Stimulated activated CD4-positive, alpha-beta T cell treated with anti-CD3 and anti-CD28 coated beads, Interleukin-1b, Interleukin-23, amount 100 ng/mL, for 48 hours (primary cell): ENCODE data around the gene FAXDC2.
"Not testable (repeated sequence)": the region's sequence is repeated elsewhere in the genome, so short reads cannot be mapped to it uniquely, and the experiment has no call there.

Source experiments
- DNase-seq: peaks from one replicate; pipeline ENCODE4 v3.0.0-alpha.2; 2020

Gene FAXDC2

DNA sequence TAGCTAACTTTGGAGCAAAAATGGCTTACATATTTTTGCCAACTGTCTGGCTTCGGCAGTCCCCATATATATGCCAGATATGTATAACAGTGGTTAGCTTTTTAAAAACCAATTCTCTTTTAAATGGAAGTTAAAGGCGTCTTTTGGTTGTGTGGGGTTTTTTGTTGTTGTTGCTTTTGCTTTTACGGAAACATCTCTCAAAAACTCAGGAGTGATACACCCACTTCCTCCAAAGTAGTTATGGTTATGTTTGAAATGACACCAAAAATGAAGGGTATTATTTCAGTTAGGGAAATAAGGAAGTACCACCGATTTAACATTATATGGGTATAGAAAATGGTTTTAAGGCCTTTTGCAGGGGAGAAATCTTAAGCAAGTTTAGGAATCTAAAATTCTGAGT lies 10.4 kb upstream of the FAXDC2 start:
- no peak for DNase-seq

DNA sequence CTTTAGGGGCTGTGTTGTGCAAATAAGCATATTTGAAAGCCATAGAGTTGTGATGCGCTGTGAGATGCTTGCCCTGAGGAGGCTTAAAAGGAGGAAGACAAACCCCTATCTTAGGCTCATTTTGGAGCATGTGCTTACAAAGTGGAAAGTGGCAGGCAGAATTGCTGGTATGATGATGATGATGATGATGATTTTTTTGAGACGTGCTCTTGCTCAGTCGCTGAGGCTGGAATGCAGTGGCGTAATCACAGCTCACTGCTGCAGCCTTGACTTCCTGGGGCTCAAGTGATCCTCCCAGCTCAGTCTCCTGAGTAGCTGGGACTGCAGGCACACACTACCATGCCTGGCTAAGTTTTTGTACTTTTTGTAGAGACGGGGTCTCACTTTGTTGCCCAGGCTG lies 9.7 kb upstream of the FAXDC2 start:
- DNase-seq = peak; percentile 18

DNA sequence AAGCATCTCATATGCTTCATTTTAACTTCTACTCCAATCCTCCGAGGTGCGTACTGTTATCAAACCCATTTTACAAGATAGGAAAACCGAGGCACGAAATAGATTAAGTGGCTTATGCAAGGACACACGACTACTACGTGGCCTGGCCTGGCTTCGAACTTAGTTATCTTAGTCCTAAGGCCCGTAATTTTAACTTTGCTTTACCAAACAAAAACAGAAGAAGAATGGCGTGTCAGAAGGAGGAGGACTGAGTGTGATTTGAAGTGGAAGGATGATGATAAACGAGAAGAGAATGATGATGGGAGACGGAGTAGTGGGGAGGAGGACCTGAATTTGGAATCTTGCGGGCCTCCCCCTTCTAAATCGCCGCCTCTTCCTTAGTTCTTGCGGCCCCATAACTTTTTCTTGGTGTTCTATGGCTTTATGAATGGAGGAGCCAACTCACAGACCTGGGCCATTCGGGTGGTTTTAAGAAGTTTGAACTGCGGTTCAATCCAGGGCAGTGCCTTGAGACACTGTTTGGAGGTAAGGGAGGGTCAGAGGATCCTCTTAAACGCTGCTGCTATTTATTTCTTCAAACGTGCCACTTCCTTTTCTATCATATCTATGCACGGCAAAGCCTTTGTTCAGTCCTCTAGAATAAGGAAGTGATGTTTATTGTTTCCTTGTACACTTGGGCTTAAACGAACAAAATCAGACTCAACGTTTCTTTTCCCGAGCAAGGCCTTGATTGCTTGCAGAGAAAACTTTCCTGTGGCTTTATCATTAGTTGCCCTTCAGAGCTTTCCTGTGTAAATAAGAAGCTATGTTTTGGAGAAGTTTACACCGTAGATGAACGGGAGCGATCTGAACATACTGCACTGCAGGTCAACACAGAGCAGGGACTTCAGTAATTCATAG lies 8.8 kb upstream of the FAXDC2 start:
- no peak for DNase-seq

DNA sequence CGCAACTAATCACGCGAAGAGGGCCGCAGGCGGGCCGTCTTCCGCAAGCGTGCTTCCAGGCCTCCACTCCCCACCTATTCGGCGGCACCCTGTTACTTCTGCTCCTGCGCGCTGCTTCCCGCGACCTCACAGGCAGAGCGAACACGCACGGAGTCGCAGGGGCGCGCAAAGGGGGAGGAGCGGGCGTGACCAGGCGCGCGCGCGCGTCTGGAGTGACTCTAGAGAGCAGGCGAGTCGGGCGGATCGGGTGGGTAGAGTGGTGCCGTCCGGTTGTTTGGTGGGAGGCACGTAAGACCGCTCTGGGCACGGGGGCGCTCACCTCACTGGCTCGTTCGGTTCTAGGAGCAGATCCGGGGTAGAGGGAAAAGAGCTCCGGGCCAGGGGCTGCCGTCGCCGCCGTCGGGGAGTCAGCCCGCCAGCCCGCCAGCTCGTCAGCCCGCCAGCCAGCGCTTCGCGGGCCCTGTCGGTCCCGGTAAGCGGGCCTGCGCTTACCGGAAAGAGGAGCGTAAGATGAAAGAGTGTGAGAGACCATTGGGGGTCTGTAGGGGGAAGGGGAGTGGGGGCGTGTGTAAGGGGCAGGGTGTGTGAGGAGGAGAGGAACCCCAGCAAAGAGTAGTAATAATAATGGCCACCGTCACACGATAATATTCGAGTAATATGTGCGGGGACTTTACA lies 8.0 kb upstream of the FAXDC2 start, which contains the start of gene CNOT8:
Gene CNOT8, plus strand, starts transcription at position 331 of the 675 bp plus-strand sequence. CDS start 4,652 bp downstream, outside the sequence.
- DNase-seq = peak; percentile 98

DNA sequence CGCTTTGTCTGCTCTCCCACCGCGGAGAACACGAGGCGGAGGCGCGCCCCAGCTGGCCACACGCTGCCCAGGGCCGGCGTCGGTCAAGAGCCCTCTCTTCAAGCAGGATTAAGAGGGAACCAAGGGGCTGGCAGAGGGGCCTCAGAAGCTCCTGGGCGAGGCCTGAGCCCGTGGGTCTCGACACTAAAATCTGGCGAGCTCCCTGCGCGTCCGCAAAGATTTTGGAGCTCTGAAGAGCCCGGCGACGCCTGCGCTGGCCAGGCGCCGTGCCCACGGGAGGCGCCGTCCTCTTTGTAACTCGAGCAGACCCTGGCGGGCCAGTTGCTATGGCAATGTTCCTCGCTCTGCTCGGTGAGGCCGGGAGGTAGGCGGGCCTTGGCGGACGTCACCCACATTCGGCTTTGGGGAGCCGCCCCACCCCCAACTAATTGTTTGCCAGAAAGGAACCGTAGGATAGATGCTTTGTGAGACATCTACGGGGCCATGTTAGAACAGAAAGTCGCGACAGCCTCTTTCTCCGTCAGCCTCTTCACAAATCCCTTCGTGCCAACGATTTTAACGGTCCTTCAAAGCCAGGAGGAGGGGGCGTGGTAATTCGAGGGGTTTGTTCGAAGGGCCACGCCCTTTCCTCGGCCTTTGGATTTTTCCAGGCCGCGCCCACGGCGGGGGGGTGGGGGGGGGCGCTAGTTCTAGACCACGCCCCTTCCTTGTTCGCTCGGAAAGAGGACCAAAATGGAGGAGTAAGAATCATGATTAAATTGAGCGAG lies 7.3 kb upstream of the FAXDC2 start:
- DNase-seq = peak; percentile 85

DNA sequence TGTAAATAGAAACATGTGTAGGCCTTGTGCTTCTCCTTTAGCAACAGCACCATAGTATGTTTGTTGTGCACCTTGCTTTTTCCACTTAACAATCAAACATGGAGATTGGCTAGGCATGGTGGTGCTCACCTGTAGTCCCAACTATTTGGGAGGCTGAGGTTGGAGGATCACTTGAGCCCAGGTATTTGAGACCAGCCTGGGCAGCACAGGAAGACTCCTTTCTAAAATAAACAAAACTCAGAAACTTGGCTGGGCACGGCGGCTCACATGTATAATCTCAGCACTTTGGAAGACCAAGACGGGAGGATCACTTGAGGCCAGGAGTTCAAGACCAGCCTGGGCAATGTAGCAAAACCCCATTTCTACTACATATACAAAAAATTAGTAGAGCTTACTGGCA lies 948 bp upstream of the FAXDC2 start:
- no peak for DNase-seq

DNA sequence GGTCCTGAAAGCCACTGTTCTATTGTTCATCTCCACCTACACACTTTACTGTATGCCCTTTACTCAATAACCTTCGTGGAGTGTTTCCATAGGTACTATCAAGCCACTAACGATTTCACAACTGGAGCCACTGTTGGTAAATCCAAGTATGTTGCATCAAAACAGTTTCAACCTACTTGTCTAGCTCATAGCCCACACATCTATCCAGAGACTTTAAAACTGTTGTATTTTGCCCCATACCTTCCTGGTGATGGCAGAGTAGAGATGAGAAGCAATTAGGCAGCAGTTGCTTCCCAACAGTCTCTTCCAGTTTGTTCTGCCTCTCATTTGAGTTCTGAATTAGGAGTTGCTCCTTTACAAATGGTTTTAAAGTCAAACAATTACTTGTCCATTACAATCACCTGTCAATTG lies 607 bp downstream of the FAXDC2 start:
- DNase-seq = no peak

DNA sequence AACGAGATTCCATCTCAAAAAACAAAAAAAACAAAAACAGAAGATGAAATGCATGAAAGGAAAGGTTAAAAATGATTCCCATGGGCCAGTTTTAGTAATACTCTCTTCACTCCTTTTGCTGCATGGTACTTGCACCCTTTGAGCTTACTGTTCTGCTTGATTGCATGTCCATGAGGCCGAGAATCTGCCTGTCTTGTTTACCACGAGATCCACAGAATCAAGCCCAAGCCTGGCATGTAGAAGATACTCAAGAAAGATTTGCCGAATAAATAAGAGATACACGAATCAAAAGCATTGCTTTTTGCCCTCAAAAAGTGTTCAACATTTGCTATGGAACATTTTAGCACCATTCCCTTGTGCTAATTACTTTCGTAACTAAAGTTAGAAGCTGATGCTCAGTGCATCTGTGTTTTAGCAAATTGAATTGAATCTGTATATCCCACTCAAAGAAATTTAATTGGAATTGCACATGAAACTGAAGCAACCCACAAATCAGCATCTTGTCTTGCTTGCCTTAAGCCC lies 1.1 kb downstream of the FAXDC2 start:
- no peak for DNase-seq

DNA sequence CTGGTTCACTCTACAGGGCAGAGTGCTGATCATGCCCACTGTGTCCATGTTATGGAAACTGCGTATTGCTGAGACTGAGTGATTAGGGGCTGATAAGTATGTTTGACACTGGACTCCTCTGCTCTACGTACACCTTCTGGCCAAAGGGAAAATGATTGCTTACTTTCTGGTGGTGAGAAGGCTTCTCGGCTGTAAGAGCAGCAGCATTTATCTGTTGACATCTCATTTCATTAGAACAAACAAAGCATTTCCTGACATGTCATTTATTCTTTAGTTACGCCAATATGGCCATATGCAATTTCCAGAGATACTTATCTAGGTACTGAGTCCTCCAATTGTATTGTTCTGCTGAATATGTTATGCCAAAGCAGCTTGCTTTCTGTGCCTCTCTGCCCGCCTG lies 5.6 kb downstream of the FAXDC2 start:
- DNase-seq = no peak

DNA sequence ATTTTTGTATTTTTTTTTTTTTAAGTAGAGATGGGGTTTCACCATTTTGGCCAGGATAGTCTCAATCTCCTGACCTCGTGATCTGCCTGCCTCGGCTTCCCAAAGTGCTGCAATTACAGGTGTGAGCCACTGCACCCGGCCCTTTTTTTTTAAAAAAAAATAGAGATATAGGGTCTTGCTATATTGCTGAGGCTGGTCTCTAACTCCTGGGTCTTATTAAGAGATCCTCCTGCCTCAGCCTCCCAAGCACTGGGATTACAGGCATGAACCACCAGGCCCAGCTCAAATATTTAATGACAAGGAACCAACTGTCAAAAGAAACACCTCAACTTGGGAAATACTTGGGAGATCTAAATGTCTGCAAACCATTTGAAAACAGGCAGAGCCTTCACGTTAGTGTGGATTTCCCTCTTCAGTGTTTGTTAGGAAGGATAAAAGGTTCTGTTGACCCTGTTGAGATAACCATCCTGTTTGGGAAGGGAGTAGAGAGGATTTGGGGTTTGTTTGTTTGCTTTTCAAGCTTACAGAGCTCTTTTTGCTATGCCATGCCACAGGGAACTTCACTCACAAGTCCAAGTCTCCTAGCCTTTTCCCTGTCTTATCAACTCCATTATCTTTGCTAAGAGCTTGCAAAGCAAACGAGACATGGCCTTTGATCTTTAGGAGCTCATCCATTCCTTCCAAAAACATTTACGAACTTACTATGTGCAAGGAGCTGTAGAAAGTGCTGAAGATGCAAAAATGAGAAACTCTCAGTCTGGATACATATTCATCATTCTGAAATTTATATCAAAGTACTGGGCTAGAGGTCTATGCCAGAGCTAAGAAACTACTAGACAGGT lies 7.5 kb downstream of the FAXDC2 start:
- no peak for DNase-seq

DNA sequence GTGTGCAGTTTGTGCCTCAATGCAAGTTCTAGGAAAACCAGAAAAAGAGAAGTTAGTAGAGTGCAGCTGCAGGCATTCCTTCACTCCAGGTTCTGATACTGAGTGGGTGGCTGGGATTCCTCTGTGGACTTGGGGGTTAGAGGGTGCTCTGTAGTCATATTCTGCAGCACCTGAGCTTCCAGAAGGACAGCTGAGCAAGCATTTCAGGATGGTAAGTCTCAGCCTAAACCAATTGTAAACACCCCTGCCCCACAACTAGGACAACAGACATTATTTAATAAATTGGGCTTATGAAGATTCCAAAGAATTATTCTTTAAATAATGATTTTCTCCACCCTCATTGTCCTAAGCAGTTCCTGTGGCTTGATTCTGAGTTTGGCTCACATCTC lies 9.1 kb downstream of the FAXDC2 start:
- no peak for DNase-seq

DNA sequence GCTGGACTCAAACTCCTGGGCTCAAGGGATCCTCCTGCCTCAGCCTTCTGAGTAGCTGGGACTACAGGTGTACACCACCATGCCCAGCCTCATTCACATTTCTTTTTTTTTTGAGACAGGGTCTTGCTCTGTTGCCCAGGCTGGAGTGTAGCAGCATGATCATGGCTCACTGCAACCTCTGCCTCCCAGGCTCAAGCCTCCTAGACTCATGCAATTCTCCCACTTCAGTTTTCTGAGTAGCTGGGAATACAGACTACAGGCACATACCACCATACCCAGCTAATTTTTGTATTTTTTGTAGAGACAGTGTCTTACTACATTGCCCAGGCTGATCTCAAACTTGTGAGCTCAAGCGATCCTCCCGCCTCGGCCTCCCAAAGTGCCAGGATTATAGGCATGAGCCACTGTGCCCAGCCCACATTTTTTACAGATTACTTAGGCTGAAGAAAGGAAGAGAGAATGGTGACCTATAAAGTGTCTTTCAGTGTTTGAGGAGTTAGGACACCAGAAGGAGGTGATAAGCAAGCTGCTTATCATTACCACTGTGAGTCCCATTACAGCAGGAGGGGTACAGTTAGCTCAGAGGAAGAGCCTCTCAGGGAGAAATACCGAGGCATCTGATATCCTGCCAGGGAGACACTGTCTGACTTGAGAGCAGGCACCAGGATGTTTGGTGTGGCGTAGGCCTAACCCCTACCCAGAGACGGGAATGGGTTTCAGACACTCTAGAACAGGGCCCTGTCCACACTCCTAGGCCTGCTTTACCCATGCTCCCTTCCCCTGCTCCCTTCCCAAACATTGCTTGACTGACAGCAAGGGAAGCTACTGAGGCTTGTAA lies 9.7 kb downstream of the FAXDC2 start:
- no peak for DNase-seq

DNA sequence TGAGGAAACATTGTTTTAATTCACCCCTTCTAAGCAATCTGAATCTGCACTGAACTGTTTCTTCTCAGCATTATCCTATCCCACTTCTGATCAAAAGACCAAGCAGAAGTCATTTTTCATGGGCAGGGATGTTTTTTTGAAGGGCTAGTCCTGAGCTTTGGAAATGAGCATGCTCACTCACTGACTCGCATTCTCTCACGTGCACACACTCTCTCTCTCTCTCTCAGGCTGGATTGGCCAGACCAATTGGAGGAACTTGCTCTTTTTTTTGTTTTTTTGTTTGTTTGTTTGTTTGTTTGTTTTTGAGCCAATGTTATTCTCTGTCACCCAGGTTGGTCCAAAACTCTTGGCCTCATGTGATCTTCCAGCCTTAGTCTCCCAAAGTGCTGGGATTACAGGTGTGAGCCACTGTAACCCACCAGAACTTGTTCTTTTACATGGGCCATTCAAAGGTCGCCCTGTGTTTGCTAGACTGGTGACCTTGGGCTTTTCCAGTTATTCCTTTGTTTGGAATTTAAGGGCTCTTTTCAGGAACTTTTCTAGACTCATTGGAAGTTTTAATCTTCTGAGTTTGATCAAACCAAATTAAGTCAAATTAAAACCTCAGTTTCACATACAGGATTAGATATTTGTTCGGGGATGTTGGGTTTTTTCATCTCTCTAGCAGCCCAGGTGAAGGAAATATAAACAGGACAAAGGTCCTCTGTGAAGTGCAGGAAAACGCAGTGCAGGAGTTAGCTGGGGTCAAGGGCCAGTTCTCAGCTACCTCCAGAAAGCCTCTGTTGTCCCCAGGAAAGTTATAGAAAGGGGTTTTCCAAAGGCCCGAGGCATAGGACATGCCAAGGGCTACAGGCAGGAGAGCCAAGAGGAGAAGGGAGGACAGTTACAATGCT lies 13.1 kb downstream of the FAXDC2 start:
- no peak for DNase-seq

DNA sequence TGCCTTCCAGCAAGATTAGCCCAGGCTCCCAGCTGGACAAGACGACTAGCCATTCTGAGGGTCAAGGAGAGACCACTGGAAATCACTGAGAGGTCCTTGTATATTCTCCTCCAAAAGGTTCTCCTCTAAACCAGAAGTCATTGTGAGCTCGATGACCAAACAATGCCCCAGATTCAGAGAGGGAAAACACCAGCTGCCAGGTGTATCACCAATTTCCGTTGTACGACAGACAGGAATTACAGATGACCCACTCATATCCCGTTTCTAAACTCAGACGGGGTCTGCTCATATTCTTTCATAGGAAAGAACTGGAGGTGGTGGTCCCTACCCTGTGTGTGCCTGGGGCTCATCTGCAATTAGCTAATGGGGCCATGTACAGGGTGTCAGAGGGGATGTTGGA lies 14.2 kb downstream of the FAXDC2 start:
- no peak for DNase-seq

DNA sequence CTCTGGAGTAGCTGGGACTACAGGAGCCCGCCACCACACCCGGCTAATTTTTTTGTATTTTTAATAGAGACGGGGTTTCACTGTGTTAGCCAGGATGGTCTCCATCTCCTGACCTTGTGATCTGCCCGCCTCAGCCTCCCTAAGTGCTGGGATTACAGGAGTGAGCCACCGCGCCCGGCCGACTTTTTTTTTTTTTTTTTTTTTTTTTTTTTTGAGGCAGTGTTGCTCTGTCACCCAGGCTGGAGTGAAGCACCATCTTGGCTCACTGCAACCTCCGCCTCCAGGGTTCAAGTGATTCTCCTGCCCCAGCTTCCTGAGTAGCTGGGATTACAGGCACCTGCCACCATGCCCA lies 14.7 kb downstream of the FAXDC2 start:
- not testable (repeated sequence) for DNase-seq

DNA sequence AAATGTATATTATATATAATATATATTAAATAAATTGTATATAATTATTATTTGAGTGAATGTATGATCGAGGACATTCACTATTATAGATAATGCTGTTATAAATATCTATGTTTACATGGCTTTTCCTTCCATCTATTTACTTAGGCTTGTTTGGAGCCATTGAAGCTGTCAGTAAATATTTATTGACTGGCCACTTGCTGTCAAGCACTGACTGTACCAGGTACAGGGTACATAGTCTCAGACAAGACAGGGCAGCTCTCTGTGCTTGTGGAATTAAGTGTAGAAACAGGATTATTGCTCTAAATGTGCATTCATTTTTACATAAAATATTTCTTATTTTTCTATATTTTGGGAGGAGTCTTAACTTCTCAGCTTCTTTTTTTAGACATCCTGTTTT lies 16.4 kb downstream of the FAXDC2 start:
- no peak for DNase-seq

DNA sequence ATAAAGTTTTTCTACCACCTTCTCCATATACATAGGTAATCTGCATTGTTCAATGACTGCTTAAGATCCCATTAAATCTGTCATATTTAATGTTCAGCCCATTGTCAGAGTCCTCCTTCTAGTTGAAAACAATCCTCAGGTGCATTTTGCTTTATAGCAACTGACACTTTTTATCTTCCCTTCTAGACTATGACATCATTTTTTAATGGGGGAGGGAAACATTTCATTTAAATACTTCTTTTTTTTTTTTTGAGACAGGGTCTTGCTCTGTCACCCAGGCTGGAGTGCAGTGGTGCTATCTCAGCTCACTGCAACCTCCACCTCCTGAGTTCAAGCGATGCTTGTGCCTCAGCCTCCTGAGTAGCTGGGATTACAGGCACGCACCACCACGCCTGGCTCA lies 17.6 kb downstream of the FAXDC2 start:
- not testable (repeated sequence) for DNase-seq

DNA sequence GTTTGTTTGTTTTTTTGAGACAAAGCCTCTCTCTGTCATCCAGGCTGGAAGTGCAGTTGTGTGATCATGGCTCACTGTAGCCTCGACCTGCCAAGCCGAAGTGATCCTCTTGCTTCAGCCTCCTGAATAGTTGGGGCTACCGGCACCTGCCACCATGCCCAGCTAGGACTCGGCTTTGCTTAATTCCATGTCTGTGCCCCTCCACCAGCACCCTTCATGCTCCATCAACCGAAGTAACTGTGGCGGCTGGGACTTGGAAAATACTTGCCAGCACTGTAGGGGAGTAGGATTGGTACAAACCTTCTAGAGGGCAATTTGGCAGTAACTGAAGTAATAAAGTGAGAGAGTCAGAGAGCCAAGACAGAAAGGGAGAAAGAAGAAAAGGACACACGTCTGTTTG lies 19.0 kb downstream of the FAXDC2 start:
- no peak for DNase-seq

DNA sequence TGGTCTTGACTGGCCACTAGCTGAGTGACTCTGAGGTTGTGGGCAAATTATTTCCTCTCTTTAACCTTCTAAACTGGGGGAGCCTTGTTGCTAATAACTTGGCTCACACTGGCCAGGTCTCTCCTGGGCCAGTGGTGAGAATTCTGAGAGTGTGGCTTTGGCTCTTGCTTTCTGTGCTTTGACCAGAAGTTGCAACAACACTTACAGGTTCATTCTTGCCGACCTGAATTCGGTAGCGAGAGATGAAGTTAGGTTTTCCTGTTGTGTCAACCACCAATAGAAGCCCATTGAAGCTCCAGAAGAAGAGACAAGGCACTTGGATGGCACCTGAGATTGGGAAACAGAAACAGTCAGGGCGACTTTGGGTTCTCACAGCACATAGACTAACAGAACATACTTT lies 19.8 kb downstream of the FAXDC2 start:
- no peak for DNase-seq

DNA sequence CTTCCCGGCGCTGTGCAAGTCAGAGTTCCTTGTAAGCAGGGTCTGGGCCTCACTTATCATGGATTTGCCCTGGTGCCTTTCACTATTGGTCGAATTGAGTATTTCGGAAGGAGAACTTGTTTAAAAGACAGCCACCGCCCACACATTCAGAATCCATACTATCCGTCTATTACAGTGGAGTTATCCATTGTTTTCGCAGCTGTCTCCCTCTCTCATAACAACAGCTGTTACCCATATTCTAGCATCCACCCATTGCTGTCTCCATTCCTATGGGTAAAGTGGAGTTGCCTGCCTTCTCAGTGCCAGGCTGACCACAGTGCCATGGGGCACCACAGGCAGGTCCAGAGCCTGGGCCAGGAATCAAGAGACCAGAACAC lies 20.2 kb downstream of the FAXDC2 start:
- no peak for DNase-seq
